LNCAP (cell line): ENCODE data around the gene ALDH1A3.

Experiments used
- CTCF ChIP-seq: fragments of 450-650 bp; IDR thresholded peaks from 2 replicates; pipeline ENCODE4 v1.5.1; 2017; ENCODE audit warnings: mild to moderate bottlenecking

ALDH1A3 gene

DNA sequence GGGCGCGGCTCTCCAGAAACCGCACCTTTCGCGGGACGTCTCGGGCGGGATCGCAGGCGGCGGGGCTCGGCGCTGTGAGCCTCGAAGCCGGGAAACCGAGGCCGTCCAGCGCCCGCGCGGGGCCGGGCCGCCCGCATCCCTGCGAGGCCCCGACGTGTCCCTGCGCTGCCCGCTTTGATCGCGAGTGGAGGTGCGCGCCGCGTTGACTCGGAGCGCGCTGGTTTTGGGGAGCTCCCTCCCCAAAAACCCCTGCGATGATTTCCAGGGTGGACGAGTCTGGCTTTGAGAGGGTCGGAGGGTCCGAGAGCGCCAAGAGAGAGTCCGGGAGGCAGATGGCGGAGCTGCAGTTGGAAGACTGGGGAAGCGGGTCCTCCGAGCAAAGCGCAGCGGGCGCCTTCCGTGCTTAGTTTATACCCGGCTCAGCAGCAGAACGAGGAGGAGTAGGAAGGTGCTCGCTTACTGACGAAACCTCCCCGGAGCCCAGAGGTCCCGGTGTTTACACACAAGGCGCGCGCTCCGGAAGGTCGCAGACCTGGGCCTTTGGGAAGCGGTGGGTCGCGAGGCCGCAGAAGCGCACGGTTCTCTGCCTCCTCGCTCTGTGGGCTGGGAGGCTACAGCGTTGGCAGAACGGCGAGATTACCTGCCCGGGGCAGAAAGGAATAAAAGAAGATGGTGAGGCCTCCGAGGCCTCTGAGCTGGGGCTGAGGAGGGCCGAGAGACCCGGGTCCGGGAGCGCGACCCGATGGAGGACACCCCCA, 687 bp downstream of the ALDH1A3 start:
- TF ChIP-seq CTCF, result no peak

- no peak for TF ChIP-seq CTCF
These were observed 1.2 kb downstream of the ALDH1A3 start for GRCh38 chr15:100880897-100881242.

- TF ChIP-seq CTCF, result no peak
These were observed 2.1 kb downstream of the ALDH1A3 start for GRCh38 chr15:100881573-100882336.

DNA sequence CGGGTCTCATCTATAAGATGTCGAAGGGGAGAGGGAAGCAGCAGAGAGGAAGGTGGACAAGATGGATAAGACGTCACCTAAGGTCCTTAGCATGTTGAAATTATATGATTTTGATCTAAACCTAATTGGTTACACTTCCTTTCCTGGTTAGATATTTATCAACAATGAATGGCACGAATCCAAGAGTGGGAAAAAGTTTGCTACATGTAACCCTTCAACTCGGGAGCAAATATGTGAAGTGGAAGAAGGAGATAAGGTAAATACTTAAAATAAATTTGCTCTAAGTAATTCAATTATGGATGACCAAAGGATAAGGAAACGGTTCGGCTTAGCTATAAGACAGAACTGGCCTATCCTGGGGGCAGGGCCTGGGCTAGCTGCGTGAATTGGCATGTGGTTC, 5.5 kb downstream of the ALDH1A3 start:
- TF ChIP-seq CTCF, result no peak

- no peak for TF ChIP-seq CTCF
These were observed 6.2 kb downstream of the ALDH1A3 start for GRCh38 chr15:100885811-100886210.

DNA sequence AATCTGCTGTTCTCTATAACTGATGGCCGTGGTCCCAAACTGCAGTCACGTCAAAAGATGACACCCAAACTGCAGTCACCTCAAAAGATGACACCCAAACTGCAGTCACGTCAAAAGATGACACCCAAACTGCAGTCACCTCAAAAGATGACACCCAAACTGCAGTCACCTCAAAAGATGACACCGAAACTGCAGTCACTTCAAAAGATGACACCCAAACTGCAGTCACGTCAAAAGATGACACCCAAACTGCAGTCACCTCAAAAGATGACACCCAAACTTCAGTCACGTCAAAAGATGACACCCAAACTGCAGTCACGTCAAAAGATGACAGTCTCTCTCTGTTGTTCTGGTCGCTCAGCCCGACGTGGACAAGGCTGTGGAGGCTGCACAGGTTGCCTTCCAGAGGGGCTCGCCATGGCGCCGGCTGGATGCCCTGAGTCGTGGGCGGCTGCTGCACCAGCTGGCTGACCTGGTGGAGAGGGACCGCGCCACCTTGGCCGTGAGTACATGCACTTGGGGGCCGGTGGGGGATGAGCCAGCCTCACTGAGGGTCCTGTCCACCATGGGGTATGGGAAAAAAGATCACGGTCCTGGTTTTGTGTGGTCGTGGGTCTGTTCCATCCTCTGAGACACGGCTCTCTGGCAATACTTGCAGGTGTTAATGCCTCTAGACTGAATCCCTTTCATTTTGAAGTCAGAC, 7.7 kb downstream of the ALDH1A3 start:
- TF ChIP-seq CTCF, result no peak

DNA sequence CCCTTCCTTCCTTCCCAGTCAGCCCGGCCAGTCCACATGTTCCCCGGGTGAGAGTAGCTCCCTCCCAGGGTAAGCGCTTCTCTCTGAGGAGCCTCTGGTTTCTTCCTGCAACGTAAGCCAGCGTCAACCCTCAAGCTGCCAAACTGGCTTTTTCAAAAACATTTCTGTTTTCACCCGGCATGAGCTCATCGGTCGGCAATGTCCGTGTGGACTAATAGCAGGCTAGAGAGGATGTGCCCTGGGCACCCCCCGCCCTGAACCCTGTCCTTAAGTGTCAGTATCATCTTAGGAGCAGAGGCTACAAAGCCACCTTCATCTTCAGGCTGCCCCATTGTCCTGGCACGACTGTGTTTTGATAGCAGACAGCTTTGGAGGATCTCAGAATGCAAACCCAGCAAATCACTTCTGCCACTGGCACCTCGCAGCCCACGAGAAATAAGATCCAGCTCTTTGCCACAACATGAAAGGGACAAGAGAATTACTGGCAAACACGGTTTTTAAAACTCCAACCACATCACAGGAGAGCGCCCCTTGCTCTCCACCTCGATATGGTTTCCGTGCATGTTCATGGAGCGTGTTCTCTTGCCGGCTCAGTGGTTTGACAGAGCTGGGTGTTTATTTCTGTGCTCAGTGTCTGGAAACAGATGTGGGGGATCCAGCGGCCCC, 9.9 kb downstream of the ALDH1A3 start:
- TF ChIP-seq CTCF, result no peak
